HG02981 (cell line): ENCODE results near the gene ACTN4.
A peak's percentile ranks its signal among the peaks of the same experiment; 100 is the strongest.

ENCODE experiments used
- ATAC-seq: cut with Tn5 transposase; IDR thresholded peaks from one replicate; pipeline ENCODE4 v1.9.1; 2021; ENCODE audit warnings: mild to moderate bottlenecking, moderate library complexity; ENCODE audit not compliant: unreplicated experiment

ACTN4 gene

DNA sequence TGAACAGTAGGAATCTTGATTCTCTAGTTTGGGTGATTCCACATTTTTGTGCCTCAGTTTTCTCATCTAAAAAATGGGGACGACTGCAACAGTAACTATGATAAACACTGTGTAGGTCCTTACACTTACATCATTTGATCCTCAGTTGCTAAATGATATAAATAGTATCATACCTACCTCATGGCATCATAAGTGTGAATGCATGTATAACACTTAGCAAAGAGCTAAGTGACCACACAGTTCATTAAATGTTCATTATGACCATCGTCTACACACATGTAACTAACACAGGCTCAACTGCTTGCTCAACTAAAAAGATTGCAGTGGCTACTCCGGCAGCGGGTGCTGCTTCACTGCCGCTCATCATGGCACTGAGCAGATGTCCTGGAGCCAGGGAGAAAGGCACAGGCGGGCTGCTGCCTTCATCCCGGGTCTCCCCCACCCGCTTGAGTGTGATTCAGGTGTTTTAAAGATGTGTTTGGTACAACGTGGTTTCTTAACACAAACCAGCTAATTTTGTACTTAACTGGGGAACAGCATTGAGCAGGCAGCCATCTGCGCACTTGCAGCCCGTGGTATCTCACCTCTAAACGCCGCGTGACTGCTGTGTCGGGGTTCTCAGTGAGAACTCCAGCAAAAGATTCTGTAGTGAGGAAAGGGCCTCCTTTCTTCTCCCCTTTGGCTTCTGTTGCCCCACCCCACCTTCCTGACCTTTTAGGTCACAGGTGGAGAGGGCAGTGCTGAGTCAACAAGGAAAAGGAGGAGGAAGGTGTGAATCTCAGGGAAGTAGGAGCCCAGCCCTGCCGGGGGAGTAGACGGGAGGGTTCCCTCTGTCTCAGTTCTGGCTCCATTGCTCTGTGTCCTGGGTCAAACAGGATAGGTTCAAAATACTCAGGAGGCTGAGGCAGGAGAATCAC, 11.7 kb upstream of the ACTN4 start:
- ATAC-seq: no peak

DNA sequence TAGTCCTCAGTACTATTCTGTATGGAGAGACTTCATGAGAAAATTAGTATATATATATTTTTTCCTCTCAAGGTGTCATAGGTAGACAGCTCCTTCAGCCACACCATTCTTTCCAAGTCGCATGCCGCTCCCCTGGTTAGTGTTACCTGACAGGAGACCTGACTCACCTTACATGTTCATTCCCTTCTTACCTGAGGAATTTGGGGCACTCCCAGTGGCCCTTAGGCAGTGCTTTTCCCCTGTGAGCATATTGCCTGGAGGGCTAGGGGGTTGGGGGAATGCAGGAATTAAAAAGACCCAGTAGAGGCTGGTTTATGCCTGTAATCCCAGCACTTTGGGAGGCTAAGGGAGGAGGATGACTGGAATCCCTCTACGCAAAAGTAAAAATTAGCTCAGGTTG, 9.0 kb upstream of the ACTN4 start:
- ATAC-seq: no peak

DNA sequence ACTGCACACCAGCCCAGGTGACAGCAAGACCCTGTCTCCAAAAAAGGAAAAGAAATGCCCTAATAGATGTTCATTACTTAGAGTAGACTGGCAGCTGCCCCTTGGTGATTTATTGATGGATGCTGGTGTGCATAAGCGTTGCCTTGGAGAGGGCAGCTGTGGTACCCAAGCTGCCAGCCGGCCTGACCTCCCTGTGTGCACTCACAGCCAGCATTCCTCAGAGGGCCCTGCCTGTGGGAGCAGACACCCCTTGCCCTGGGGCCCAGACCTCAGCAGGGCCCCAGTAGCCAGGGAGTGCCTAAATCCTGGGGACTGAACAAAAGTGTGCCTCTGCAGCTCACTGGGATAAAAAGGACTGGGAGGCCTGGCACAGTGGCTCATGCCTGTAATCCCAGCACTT, 7.8 kb upstream of the ACTN4 start:
- no peak for ATAC-seq

DNA sequence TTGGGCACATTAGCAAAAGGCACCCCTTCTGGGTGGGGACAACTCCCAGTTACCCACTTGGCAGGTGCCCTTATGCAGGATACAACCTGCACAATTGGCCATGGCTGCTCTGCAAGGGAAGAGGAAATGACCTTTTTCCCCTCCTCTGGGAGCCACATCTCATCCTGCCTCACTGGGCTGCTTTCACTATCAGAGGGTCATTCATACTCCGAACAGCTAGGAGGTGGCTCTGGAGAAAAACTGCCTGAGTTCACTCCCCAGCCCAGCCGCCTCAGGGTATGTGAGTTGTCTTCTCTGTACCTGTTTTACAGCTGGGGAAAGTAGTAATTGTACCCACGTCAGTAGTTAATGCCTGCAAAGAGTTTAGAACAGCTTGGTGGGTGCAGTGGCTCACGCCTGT, 7.1 kb upstream of the ACTN4 start:
- ATAC-seq: no peak

DNA sequence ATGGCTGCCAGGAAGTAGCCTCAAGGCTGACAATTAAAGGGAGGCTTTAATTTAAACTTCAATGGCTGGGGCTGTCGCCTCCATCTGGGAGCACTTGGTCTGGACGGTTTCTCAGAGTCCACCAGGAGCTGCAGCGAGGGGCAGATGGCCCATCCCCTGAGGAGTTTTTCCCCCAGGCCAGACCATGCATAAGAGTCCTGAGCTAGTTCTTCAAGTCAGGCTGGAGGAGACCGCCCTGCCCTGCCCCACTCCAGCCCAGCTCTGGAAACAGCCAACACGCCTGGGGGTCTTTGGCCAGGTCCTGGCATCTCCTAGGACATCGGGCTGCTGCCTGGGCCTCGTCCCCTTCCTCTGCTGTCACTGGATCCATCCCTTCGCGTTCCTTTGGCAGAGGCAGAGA, 5.3 kb upstream of the ACTN4 start:
- ATAC-seq: no peak

DNA sequence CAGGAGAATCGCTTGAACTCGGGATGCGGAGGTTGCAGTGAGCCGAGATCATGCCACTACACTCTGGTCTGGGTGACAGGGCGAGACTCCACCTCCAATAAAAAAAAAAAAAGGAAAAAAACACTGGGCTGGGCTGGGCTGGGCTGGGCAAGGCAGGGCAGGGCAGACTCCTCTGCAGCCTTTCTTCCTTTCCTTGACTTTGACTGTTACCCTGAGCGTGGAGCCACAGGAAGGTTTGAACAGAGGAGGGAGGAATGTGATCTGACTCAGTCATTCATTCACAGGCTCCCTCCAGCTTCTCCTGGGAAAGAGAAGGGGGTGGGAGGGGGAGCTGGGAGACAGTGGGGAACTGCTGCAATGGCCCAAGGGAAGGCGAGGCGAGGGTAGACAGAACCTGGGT, 2.7 kb upstream of the ACTN4 start:
- no peak for ATAC-seq

DNA sequence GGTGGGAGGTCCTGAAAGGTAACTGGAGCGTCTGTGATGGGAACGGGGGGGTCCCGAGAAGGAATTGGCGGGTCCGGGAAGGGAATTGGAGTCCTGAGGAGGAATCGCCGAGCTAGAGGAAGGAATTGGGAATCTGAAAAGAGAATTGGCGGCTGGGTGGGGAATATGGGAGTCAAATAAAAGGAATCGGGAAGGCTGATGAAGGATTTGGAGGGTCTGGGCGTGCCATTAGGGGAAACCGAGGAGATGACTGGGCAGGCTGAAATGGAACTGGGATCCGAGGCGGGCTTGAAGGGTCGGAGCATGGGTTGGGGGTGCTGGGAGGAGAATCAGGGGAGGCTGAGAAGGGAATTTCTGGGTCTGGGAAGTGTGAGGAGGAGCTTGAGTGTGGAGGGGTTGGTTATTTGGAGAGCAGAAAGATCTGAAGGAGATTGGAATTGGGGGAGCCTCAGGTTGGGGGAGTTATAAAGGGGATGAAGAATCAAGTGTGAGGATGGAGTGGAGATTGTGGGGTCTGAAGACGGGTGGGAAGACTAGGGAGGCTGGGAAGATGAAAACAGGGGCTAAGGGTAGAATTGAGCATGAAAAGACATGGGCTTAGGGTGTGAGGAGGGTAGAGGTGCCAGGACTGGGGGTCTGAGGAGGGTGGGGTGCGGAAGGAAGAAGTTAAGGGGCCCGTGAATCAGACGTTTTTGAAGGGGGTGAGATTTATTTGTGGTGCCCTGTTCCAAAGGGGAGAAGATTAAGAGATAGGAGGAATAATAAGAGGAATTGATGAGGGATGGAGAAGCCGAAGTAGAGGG, 718 bp downstream of the ACTN4 start:
- no peak for ATAC-seq

DNA sequence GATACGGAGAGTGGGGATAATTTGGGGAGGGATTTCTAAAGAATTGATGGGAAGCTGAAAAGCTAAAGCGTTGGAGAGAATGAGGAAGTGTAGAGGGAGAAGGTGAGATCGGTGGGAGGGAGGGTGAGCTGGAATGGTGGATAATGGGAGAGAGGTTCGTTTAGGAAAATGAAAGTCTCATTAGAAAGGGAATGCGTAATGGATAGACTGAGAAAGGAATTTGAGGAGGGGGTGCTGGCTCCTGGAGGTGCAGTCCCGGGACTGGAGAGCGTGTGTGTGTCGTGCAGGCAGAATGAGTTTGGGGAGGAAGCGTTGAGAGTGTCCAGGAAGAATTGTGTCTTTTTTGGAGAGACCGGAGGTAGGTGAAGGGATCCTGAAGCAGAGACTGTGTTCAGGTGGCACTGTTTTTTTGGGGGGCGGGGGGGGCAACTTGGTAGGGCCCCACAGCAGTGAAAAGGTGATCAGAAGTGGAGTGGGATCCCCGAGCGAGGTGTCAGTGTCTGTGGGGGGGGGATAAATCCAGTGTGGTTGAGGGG, 1.4 kb downstream of the ACTN4 start:
- ATAC-seq: no peak

DNA sequence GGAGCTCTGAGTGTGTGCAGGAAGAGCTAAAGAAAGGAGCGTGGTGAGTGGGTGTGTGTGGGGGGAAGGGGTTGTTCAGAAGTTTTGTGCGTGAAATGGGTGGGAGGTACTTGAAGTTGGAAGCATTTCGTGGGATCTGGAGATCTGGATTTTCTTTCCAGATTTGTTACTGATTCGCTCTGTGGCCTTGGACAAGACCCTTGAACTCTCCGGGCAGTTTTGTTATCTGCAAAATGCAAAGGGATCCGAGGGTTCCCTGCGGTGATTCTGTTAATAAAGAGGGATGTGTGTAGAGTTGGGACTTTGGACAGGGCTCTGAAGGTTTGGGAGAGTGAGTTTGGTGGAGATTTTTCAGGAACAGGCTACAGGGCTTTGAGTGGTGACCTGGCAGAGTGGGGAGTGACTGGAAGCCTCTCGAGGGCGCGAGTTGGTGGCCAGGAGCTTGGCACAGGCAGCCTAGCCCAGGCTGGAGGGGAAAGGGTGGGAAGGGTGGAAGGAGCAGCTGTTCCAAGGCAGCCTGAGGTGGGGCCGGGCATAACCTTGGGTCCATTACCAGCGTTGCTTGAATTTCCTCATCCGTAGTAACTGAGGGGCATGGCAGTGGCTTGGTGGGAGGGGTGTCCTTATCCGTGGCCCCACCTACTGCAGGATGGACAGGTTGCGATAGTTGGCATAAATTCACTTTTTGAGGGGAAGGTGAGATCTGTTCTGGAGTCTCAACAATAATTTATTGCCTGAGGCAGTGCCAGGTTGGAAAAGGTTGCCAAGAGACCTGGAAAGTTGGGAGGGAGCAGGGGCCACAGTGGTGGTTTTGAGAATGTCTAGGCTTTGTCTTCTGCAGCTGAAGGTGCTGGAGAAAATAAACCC, 2.1 kb downstream of the ACTN4 start:
- ATAC-seq: no peak

DNA sequence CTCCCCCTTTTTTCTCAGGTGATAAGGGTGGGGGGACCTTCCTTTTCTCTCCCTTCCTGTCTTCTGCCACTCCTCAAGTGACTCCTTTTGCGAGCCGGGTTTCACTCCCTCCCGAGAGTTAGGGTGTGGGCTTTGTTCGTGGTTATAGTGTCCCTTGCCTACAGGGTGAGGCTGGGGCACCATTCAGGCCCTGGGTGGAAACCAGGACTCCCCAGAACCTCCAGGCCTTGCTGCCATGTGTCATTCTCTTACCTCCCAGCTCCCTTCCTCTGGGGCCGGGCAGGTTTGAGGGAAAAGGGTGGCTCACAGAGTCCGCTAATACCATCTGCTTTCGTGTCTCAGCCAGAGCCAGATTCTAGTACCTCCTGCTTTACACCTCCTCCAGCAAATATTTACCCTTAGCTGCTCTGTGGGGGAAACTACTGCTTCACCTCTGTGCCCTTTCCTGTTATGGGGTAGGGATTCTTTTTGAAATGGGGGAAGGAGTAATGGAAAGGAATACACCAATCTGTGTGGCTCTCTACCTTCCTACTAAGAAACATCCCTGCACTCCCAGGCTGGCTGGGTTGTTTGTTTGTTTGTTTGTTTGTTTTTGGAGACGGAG, 2.8 kb downstream of the ACTN4 start:
- ATAC-seq: no peak

DNA sequence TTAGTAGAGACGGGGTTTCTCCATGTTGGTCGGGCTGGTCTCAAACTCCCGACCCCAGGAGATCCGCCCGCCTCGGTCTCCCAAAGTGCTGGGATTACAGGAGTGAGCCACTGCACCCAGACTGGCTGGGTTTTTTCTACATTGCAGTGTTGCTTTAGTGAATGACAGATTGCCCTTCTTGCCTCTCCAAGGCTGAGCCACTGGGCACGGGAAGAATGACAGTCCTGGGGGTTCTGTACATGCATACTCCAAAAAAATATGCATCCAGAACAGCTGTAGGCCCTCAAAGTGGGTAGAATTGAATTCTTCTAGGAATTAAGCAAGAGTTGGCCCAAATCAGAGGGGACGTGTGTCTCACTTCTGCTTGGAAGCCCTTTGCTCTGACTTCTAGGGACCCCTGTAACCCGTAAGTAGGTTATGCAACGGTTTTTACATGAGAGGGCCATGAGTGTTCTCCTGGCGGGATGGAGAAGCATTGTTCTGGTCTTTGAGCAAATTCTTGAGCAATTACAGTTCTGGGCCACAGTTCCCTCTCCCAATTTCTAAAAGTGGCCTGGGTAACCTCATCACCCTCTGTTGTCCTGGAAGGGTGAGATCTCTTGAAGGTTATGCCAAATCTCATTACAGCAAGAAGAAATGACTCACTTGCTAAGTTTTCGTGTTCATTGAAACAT, 3.6 kb downstream of the ACTN4 start:
- no peak for ATAC-seq

DNA sequence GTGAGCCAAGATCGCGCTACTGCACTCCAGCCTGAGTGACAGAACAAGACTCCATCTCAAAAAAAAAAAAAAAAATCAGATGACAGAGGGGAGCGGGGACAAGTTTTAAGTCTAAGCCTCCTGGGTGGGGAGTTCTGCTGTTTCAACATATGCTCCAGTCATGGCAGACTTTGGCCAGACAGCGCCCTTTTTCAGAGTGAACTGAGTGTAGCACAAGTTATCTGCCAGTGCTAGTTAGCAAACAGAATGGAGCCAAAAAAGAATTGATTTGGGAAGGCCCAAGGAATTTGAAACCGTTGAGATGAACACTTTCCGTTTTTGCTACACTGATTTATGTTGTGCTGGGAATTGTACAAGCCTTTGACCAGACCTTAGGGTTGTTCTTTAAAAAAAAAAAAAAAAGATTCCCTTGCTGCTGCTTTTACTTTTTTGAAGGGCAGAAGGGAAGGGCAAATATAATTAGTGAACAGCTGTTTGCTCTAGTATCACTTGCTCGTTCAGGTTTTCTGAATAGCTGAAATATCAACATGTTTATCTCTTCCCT, 5.7 kb downstream of the ACTN4 start:
- ATAC-seq: no peak

DNA sequence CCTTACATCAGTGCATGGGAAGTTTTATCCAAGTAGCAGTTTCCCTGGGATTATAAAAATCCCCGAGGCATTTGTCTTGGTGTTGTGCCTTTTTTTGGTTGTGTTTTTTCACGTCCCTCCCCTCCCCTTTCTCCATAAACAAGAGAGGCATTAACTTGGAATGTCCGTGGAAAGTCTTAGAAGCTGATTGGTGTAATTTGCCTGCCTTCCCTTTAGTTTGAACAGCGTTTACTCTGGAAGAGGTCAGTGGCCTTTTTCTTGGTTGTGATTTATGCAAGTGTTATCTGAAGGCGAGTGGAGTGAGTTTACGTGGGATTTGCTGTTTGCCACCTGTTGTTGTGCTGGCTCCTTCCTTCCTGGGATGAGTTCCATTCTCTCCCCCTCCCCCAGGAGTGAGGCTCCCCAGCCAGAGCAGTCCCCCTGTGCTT, 7.2 kb downstream of the ACTN4 start:
- ATAC-seq: no peak

DNA sequence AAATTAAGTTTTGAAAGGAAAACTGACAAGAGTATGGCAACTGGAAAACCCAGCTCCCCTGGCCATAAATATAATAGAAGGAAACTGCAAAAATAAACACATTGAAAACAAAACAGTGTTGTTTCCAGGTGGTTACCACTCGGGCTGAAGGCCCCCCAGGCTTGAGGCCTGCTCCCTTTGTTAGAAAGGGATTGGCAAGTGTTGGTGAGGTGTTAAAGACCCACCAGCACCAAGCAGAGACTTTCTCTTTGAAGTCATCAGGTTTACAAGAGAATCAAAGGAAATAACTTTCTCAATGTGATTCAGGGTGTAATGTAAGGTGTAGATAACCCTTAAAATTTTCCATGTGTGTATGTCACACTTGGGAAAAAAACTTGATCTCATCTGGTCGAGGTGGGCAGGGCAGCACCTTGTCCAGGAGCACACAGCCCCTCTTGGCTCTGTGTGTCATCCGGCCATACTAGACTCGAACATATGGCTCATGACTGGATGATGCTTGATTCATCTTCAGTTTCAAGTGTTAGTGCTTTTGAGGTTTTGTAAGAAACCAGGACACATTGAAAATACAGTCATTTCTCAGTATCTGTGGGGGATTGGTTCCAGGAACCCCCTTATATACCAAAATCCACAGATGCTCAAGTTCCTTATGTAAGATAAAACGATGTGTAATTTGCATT, 7.8 kb downstream of the ACTN4 start:
- ATAC-seq: peak; percentile 57

DNA sequence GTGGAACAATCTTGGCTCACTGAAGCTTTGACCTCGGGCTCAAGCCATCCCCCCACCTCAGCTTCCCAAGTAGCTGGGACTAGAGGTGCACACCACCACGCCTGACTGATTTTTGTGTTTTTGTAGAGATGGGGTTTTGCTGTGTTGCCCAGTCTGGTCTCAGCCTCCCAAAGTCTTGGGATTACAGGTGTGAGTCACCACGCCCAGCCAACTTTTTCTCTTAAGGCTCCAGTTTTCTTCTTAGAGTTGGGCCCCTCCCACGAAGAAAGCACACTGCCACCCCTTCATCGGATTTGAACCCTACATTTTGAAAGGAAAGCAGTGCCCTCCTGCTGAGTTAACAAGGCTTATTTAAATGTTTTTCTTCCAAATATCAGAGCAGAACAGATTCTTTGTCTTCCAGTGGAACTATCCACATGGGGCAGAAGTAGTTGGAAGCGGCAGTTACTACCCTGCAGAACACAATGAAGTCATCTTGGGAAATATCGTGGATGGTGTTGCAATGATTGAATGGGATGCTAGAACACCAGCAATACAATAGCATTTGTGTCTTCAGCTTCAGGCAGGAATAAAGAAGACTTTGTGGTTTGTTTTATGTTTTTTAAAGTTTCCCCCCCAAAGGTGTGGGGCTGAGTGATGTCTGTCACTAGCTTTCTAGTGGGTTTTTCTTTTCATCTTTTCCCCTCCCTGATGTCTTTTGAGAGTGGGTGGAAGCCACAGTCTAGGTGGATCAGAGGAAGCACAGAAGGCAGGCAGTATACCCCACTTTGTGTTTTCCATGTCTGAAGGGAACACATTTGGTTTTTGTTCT, 8.9 kb downstream of the ACTN4 start:
- no peak for ATAC-seq

DNA sequence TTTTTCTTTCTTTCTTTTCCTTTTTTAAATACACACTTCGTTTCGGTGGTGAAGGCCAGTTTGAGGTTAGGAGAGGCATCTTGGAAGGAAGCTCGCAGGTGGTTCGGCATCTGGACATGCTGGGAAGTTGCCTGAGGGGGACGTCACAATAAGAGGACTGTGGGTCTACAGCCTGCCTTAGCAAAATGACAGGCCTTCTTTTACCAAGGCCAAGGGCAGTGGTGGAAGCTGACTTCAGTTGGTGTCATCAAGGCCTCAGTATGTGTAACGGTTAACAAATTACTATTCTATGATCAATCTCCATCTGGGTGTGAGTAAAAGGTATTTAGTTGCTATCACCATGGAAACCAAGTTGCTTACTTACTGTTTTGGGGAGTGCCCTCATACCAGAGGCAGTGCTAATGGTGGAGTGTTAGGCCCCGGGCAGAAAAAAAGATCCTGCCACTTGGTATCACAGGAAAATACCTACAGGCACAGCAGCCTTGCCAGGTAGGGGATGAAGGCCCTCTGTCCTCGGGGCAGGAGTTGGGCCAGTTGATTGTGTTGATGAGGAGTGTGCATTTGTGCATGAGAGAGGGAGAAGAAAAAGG, 10.3 kb downstream of the ACTN4 start:
- no peak for ATAC-seq

DNA sequence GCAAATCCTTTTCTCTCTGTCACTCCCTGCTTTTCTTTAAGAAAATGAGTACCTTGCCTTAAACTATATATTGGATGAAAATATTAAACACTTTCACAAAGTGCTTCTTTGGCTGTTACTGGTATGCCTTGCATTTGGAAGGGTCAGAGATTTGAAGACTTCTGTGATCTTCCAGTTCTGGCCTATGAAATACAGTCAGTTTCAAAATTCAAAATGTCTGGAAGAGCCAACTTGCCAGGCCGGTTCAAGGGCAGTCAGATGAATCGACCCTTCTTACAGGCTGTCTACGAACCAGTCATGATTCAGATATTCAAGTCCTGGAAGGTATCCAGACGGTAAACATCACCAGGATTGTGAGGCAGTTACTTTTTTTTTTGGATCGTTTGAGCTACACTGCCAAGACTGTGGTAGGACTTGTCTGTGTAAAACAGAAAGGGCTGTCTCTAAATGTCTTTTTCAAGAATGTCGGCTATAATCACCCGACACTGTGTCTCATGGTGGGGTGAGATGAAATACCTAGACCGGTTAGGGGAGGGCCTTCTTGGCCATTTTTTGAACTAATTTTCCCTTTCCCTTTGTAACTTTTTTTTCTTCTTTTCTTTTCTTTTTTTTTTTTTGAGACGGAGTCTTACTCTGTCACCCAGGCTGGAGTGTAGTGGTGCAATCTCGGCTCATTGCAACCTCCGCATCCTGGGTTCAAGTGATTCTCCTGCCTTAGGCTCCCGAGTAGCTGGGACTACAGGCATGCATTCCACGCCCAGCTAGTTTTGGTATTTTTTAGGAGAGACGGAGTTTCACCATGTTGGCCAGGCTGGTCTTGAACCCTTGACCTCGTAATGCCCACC, 11.2 kb downstream of the ACTN4 start:
- no peak for ATAC-seq
